Lower leg skin (tissue), 4 donors: Measurements from ENCODE around the gene METTL16. TPM values are rescaled to one million over a fixed set of nuclear protein-coding genes. Genes with fewer than 3 reads are reported as not detected.

Source experiments
- DNase-seq, 2 donors: peaks; one replicate each; pipeline ENCODE4 v3.0.0-alpha.2; 2019; ENCODE audit warnings: low spot score in 2 of 2
- H3K4me3 ChIP-seq: fragments of 200-600 bp; sonication (generic); 2 replicates; pipeline ENCODE4 v1.5.1; 2017; ENCODE audit warnings: mild to moderate bottlenecking, low read depth; ENCODE audit not compliant: poor library complexity, severe bottlenecking
- POLR2A ChIP-seq, 2 donors: fragments of 450-650 bp; IDR thresholded peaks; one replicate each; pipeline ENCODE4 v1.6.1; 2016 to 2017; ENCODE audit warnings: antibody characterized with exemption in 2 of 2, mild to moderate bottlenecking in 1 of 2, moderate library complexity in 1 of 2
- WGBS, 2 donors: methylation state at CpG; one replicate each; pipeline ENCODE4 v1.1.5; 2018; 5-methylcytosine and 5-hydroxymethylcytosine counted together
- intact Hi-C: fragments of 100-400 bp; cut with DNase I; formaldehyde crosslinking; loops from one replicate; pipeline ENCODE4 v1.15.0; 2023; ENCODE audit warnings: low total_unique reads
- total RNA-seq, 4 donors: library from RNA; depleted of rRNA; stranded (reverse); fragments of >200 nt; gene quantifications; one replicate each; pipeline ENCODE4 v1.1.0, GENCODE V29; 2016
- TF ChIP-seq, protein P1 (sequence below), 3 donors: fragments of 450-650 bp; IDR thresholded peaks; one replicate each; pipeline ENCODE4 v1.5.1; 2016; ENCODE audit warnings: antibody characterized with exemption in 3 of 3, mild to moderate bottlenecking in 3 of 3, moderate library complexity in 2 of 3

METTL16 gene
- total RNA-seq, 4 donors from 2014 or later, result 17.7 to 47.4 (median 38.5) TPM

DNA sequence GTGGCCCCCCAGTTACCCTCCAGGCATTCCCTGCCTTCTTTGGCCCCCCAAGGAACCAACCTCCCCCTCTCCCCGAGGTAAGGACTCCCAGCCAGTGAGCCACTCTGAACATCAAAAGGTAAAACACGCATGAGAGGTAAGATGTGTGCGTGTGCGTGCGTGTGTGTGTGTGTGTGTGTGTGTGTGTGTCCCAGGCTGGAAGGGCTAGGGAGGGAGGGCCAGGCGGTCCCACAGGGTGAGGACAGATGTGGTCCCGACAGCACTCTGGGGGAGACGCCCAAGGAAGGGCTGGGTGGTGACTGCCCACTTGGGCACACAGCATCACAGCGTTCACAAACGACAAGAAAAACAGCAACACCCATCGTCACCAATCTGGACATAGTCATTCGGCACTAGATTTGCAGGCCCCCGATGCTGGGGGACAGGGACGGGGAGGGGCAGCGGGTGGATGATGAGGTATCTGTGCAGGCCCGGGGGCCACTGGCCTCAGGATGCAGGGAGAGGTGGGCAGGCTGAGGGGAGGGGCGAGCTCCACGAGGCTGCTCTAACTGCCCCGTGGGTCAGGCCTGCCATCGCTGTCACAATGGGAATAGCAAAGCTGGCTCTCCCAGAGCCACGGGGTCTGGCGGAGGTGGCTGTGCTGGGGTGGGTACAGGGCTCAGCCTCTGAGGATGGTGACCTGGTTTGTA, 127.1 kb downstream of the METTL16 start:
- TF ChIP-seq POLR2A (IDR thresholded peaks at IDR 0.05), result no peak
- TF ChIP-seq, protein P1, sequence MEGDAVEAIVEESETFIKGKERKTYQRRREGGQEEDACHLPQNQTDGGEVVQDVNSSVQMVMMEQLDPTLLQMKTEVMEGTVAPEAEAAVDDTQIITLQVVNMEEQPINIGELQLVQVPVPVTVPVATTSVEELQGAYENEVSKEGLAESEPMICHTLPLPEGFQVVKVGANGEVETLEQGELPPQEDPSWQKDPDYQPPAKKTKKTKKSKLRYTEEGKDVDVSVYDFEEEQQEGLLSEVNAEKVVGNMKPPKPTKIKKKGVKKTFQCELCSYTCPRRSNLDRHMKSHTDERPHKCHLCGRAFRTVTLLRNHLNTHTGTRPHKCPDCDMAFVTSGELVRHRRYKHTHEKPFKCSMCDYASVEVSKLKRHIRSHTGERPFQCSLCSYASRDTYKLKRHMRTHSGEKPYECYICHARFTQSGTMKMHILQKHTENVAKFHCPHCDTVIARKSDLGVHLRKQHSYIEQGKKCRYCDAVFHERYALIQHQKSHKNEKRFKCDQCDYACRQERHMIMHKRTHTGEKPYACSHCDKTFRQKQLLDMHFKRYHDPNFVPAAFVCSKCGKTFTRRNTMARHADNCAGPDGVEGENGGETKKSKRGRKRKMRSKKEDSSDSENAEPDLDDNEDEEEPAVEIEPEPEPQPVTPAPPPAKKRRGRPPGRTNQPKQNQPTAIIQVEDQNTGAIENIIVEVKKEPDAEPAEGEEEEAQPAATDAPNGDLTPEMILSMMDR (IDR thresholded peaks at IDR 0.05), result no peak
- intact Hi-C loops, result no loop called here
- 67 to 70% methylated on average over 22 of the region's 22 CpGs for WGBS, 2 donors
- DNase-seq, result no peak
- no peak overlapping the region for H3K4me3 ChIP-seq

DNA sequence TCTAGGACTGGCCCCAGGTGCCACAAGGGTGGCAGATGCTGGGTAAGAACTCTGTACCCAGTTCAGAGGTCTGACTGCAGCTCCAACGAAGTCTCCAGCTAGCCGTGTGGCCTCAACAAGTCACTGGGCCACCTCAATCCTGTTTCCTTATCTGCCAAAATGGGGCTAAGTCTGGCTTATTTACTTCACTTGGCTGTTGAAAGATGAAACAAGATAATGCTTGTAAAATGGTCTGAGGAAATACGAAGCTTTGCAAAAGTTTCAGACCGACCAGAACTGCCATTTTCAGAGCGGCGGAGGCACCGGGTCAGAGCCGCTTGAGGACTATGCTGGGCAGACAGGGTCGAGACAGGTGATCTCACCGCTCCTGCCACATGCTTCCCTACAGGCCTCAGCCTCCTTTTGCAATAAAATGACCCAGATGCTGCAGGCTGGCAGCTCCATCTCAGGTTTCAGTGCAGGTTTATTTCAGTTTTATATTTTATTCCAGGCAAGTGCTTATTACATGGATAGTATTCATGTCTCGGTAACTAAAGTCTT, 128.0 kb downstream of the METTL16 start:
- no peak for DNase-seq
- H3K4me3 ChIP-seq, result no peak overlapping the region
- 83 to 90% methylated on average over 11 of the region's 11 CpGs for WGBS, 2 donors
- intact Hi-C loops, result no loop called here
- TF ChIP-seq, protein P1 (IDR thresholded peaks at IDR 0.05), result no peak
- no peak for TF ChIP-seq POLR2A (IDR thresholded peaks at IDR 0.05)

DNA sequence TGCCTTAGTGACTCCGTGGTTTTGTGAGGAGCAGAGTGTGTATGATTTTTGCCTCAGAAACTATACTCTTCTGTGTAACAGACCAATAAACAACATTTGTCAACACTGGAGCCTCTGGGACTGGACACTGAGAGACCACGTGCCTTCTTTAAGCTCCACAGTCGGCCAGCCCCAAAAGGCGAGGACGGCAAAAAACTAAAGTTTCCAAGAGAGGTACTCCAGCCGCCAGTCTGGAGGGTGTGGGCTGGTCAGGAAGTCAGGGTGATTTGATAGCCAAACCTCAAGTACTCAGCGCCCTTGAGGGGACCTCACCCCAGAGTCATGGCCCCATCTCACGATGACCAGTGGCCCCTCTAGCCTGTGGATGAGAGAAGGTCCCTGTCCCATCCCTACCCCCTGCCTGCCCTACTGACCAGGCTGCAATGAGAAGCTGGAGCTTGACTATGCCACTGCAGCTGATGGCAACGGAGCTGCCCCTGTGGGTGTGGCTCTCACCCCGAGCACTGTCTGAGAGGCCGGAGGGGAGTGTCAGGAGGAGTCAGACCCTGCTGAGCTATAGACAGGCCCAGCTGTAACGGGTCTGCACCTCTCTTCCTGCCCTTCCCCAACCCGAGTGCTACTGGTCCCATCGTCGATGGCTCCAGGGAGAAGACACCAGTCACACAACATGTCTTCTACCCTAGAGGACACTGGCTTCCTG, 130.6 kb downstream of the METTL16 start:
- H3K4me3 ChIP-seq, result no peak overlapping the region
- 73 to 77% methylated on average over 13 to 15 of the region's 15 CpGs for WGBS, 2 donors
- DNase-seq, result no peak
- intact Hi-C loops, result loop anchor here (2.0 kb wide), 1 partner anchor 34 kb away; no protein-coding TSS in a partner anchor
- TF ChIP-seq, protein P1 (IDR thresholded peaks at IDR 0.05), result no peak
- TF ChIP-seq POLR2A (IDR thresholded peaks at IDR 0.05), result no peak

DNA sequence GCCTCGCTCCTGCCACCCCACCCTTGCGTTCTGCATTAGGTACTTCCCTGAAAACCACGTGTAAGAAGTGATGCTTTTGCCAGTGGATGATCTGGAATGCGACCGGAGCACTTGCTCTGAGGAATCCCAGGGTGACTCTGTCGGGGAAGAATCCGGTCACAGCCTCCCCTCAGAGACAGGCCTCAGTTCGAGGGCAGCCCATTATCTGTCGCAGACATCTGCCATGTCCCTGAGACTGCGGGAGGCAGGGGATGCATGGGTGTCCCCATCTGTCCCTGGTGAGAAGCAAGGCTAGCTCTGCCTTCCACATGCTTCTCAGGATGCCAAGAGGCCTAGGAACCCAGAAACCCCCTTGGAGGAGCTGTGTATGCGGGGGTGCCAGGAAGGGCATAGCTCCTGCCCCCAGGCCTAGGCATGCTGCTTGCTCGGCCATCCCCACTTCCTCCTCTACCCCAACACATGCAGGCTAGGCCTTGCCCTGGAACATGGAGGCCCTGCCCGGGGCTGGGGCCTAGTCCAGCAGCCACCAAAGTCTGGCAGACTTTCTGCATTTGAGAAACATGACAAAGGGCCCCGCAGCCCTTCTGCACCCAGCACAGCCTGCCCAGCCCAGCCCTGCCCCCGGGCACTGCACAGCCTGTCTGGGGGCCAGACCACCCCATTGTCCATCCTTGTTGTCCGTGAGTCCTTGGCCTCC, 131.3 kb downstream of the METTL16 start:
- H3K4me3 ChIP-seq, result no peak overlapping the region
- 57 to 67% methylated on average over 11 to 16 of the region's 16 CpGs for WGBS, 2 donors
- no peak for DNase-seq
- TF ChIP-seq, protein P1 (IDR thresholded peaks at IDR 0.05), result no peak
- no peak for TF ChIP-seq POLR2A (IDR thresholded peaks at IDR 0.05)
- intact Hi-C loops, result loop anchor here (2.0 kb wide), 1 partner anchor 34 kb away; no protein-coding TSS in a partner anchor

DNA sequence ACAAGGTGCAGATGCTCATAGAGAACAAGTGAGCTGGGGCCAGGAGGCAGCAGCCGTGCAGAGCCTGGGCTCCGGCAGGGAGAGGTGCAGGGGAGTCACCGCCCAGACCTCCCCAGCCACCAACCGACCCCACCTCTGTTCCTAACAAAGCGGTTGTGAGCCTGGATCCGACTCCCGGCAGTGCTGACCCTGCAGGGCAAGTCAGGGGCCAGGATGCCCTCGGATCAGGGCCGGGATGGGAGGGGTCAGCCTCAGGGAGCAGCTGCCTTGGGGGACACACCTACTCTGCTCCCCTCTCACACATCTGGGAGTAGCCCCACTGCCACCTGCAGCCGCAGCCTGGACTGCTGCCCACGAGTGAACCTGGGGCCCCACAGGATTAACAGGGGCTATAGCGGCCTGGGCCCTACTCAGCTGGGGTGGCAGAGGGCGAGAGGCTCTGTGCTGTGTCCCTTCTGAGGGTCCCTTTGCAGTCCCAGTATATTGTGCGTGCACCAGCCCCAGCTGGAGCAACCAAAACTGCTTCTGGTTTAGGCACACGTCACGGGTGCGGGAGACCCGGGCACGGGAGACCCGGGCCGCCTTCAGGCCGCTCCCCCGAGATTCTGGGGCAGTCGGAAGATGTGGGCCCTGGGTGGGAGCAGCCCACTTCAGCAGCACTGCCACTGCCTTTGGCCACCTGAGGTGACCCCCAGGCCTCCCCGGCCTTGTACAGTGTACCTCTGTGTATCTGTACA, 132.0 kb downstream of the METTL16 start:
- intact Hi-C loops, result loop anchor here (2.0 kb wide), 1 partner anchor 35 kb away; no protein-coding TSS in a partner anchor
- TF ChIP-seq, protein P1 (IDR thresholded peaks at IDR 0.05), result no peak
- TF ChIP-seq POLR2A (IDR thresholded peaks at IDR 0.05), result no peak
- H3K4me3 ChIP-seq, result no peak overlapping the region
- 82 to 89% methylated on average over 12 to 22 of the region's 25 CpGs for WGBS, 2 donors
- DNase-seq, result no peak
